Sigmoid colon (tissue), 7 donors: ENCODE data around the gene PSEN1. TPM values are rescaled to one million over a fixed set of nuclear protein-coding genes. Genes with fewer than 3 reads are reported as not detected.
"Not testable (repeated sequence)": the region's sequence is repeated elsewhere in the genome, so short reads cannot be mapped to it uniquely, and the experiment has no call there.

ENCODE experiments used
- DNase-seq: peaks from one replicate; pipeline ENCODE4 v3.0.0-alpha.2; 2019
- H3K27ac ChIP-seq, 4 donors: fragments of 200-600 bp; sonication (generic); one replicate each; pipeline ENCODE4 v1.5.1; 2016 to 2019; ENCODE audit warnings: mild to moderate bottlenecking in 1 of 4
- H3K27me3 ChIP-seq, 3 donors: fragments of 200-600 bp; sonication (generic); one replicate each; pipeline ENCODE4 v1.5.1; 2019; ENCODE audit warnings: mild to moderate bottlenecking in 1 of 3
- H3K36me3 ChIP-seq, 4 donors: fragments of 200-600 bp; sonication (generic); one replicate each; pipeline ENCODE4 v1.5.1; 2016 to 2019
- H3K4me1 ChIP-seq, 4 donors: fragments of 200-600 bp; sonication (generic); one replicate each; pipeline ENCODE4 v1.5.1; 2017 to 2019
- H3K4me3 ChIP-seq, 4 donors: fragments of 200-600 bp; sonication (generic); one replicate each; pipeline ENCODE4 v1.5.1; 2017 to 2019; ENCODE audit warnings: mild to moderate bottlenecking in 2 of 4, moderate library complexity in 1 of 4
- H3K9me3 ChIP-seq, 4 donors: fragments of 200-600 bp in 3 of 4; sonication (generic) in 3 of 4; one replicate each; pipeline versions ENCODE4 v1.5.1 to v1.6.1; 2013 to 2019
- CTCF ChIP-seq, 4 experiments: fragments of 450-650 bp in 3 of 4; fragments of 200-600 bp in 1 of 4; IDR thresholded peaks; one replicate each; pipeline ENCODE4 v1.5.1; 2016 to 2019; ENCODE audit warnings: antibody characterized with exemption in 4 of 4, mild to moderate bottlenecking in 3 of 4, moderate library complexity in 2 of 4
- EP300 ChIP-seq, 4 donors: sonication (generic); formaldehyde crosslinking; IDR thresholded peaks; one replicate each; pipeline ENCODE4 v1.6.1; 2017; ENCODE audit warnings: antibody characterized with exemption in 4 of 4
- POLR2A ChIP-seq, 2 donors: fragments of 450-650 bp; IDR thresholded peaks; one replicate each; pipeline ENCODE4 v1.6.1; 2016; ENCODE audit warnings: antibody characterized with exemption in 2 of 2, mild to moderate bottlenecking in 2 of 2, moderate library complexity in 2 of 2
- POLR2AphosphoS5 ChIP-seq, 4 donors: sonication (generic); formaldehyde crosslinking; IDR thresholded peaks; one replicate each; pipeline ENCODE4 v1.6.1; 2017; ENCODE audit warnings: antibody characterized with exemption in 4 of 4
- WGBS, 2 donors: extraction: QIAGEN DNeasy Blood & Tissue Kit; methylation state at CpG; one replicate each; pipeline ENCODE4 v1.1.7; 2013; 5-methylcytosine and 5-hydroxymethylcytosine counted together
- intact Hi-C: fragments of 100-400 bp; cut with DNase I; formaldehyde crosslinking; loops from one replicate; pipeline ENCODE4 v1.15.1; 2023
- polyA plus RNA-seq, 3 donors: library from polyadenylated mRNA; stranded (reverse); fragments of 200-250 nt; gene quantifications; one replicate each; pipeline ENCODE4 v1.2.3, GENCODE V29; 2013
- total RNA-seq, 4 donors: library from RNA; depleted of rRNA; stranded (reverse); fragments of >200 nt; gene quantifications; one replicate each; pipeline ENCODE4 v1.1.0, GENCODE V29; 2016
- donor health status: healthy with polysubstance abuse.
- donor health status: Bipolar disorder and iron deficiency.
- donor health status: healthy.

Gene PSEN1
- total and polyA plus RNA-seq, 7 donors, result 11.4 to 53.5 (median 46.0) TPM

- peaks cover 15 to 87% (median 26%) of the 10 kb centered on the region in 4 donors for H3K36me3 ChIP-seq
- H3K27me3 ChIP-seq, result no peaks in the 10 kb centered on the region
- 27 to 72% methylated on average over 4 of the region's 4 CpGs for WGBS, 2 donors
- no peak for DNase-seq
- H3K4me3 ChIP-seq, result no peak overlapping the region
- no peak overlapping the region for H3K27ac ChIP-seq
- TF ChIP-seq POLR2A (IDR thresholded peaks at IDR 0.05) (no peak), EP300 (IDR thresholded peaks at IDR 0.05) (no peak), CTCF (IDR thresholded peaks at IDR 0.05) (no peak), POLR2AphosphoS5 (IDR thresholded peaks at IDR 0.05) (no peak)
- H3K9me3 ChIP-seq, result no peaks in the 10 kb centered on the region
- no peaks in the 10 kb centered on the region for H3K4me1 ChIP-seq
- intact Hi-C loops, result loop anchor here (2.0 kb wide), 1 partner anchor 307 kb away; no protein-coding TSS in a partner anchor
These were observed 31.4 kb downstream of the PSEN1 start for GRCh38 chr14:73167727-73168126.

GRCh38 chr14:73168274-73168673 is 32.0 kb downstream of the PSEN1 start:
- DNase-seq, result no peak
- H3K27me3 ChIP-seq, result no peaks in the 10 kb centered on the region
- 59 to 84% methylated on average over 9 of the region's 9 CpGs for WGBS, 2 donors
- TF ChIP-seq CTCF (IDR thresholded peaks at IDR 0.05), result no peak
- no peak for TF ChIP-seq POLR2AphosphoS5 (IDR thresholded peaks at IDR 0.05)
- TF ChIP-seq EP300 (IDR thresholded peaks at IDR 0.05), result no peak
- no peak for TF ChIP-seq POLR2A (IDR thresholded peaks at IDR 0.05)
- no peak overlapping the region for H3K4me3 ChIP-seq
- H3K4me1 ChIP-seq, result no peaks in the 10 kb centered on the region
- no peaks in the 10 kb centered on the region for H3K9me3 ChIP-seq
- intact Hi-C loops, result loop anchor here (2.0 kb wide), 1 partner anchor 307 kb away; no protein-coding TSS in a partner anchor
- peaks cover 15 to 87% (median 27%) of the 10 kb centered on the region in 4 donors for H3K36me3 ChIP-seq
- H3K27ac ChIP-seq, result no peak overlapping the region

- intact Hi-C loops, result loop anchor here (2.0 kb wide), 1 partner anchor 306 kb away; no protein-coding TSS in a partner anchor
- H3K27ac ChIP-seq, result no peak overlapping the region
- H3K36me3 ChIP-seq, result peaks cover 15 to 87% (median 27%) of the 10 kb centered on the region in 4 donors
- H3K4me1 ChIP-seq, result no peaks in the 10 kb centered on the region
- WGBS, 2 donors, result 93 to 95% methylated on average over 14 of the region's 14 CpGs
- no peaks in the 10 kb centered on the region for H3K9me3 ChIP-seq
- no peak for TF ChIP-seq CTCF (IDR thresholded peaks at IDR 0.05)
- no peak for TF ChIP-seq EP300 (IDR thresholded peaks at IDR 0.05)
- no peak for TF ChIP-seq POLR2A (IDR thresholded peaks at IDR 0.05)
- no peak for TF ChIP-seq POLR2AphosphoS5 (IDR thresholded peaks at IDR 0.05)
- no peaks in the 10 kb centered on the region for H3K27me3 ChIP-seq
- H3K4me3 ChIP-seq, result no peak overlapping the region
- no peak for DNase-seq
These were observed 32.4 kb downstream of the PSEN1 start for GRCh38 chr14:73168691-73169090.

- not testable (repeated sequence) for H3K4me1 ChIP-seq, H3K4me3 ChIP-seq, H3K27ac ChIP-seq, H3K9me3 ChIP-seq, DNase-seq, H3K27me3 ChIP-seq
- peaks cover 23 to 89% (median 35%) of the 10 kb centered on the region in 4 donors for H3K36me3 ChIP-seq
- intact Hi-C loops, result loop anchor here (2.0 kb wide), 1 partner anchor 305 kb away; no protein-coding TSS in a partner anchor
- WGBS, 2 donors, result 86 to 93% methylated on average over 6 of the region's 6 CpGs
These were observed 33.5 kb downstream of the PSEN1 start for GRCh38 chr14:73169855-73170254.

- no peak overlapping the region for H3K4me3 ChIP-seq
- DNase-seq, result no peak
- no peaks in the 10 kb centered on the region for H3K4me1 ChIP-seq
- H3K9me3 ChIP-seq, result no peaks in the 10 kb centered on the region
- intact Hi-C loops, result no loop called here
- H3K27me3 ChIP-seq, result no peaks in the 10 kb centered on the region
- WGBS, 2 donors, result 93% methylated on average over 11 of the region's 11 CpGs
- TF ChIP-seq POLR2AphosphoS5 (IDR thresholded peaks at IDR 0.05) (no peak), EP300 (IDR thresholded peaks at IDR 0.05) (no peak), POLR2A (IDR thresholded peaks at IDR 0.05) (no peak), CTCF (IDR thresholded peaks at IDR 0.05) (no peak)
- peaks cover 27 to 92% (median 39%) of the 10 kb centered on the region in 4 donors for H3K36me3 ChIP-seq
- H3K27ac ChIP-seq, result no peak overlapping the region
These were observed 34.4 kb downstream of the PSEN1 start for GRCh38 chr14:73170686-73171085.
